Measurements from ENCODE around the gene SETX. TPM values are rescaled to one million over a fixed set of nuclear protein-coding genes. Genes with fewer than 3 reads are reported as not detected.

SETX gene
- total RNA-seq, 1 donor from 2014 or later, result 72.1 TPM

DNA sequence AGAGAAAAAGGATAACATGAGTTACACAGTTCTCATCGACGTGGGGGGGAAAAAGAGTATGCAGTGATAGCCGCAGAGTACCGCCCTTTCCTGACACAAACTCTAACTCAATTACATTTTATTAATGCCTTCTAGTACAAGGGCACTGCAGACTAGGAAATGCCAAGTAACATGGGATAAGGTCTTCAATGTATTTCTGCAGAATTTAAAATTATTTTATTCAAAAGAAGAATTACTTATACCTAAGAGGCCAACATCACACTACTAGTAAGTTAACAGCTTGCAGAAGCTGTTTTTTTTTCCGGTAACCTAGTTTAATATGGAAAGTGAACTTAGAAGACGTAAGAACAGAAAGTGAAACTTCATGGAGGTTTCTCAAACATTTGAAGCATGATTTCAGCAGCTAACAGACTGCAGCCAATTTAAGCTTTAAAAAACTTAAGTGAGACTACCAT lies 3.9 kb downstream of the SETX start:
- FAIRE-seq (no peak), DNase-seq (ENCODE audit: low read depth) (no peak)
- H3K27me3 ChIP-seq (ENCODE audit: control insufficient read depth, insufficient read depth, low read length), result no peaks in the 10 kb centered on the region
- peaks cover 8% of the 10 kb centered on the region for H3K36me3 ChIP-seq (ENCODE audit: control insufficient read depth, insufficient read depth, low read length)
- H3K4me3 ChIP-seq (ENCODE audit: low read depth, low read length), result no peak overlapping the region
- no peak for TF ChIP-seq CTCF (IDR thresholded peaks at IDR 0.05; ENCODE audit: insufficient read depth, low read length, severe bottlenecking)

GRCh38 chr9:132348676-132349075 lies 6.1 kb downstream of the SETX start:
- no peak for TF ChIP-seq CTCF (IDR thresholded peaks at IDR 0.05; ENCODE audit: insufficient read depth, low read length, severe bottlenecking)
- Histone ChIP-seq H3K36me3 (ENCODE audit: control insufficient read depth, insufficient read depth, low read length) (peaks cover 19% of the 10 kb centered on the region), H3K4me3 (ENCODE audit: low read depth, low read length) (no peak overlapping the region), H3K27me3 (ENCODE audit: control insufficient read depth, insufficient read depth, low read length) (no peaks in the 10 kb centered on the region)
- FAIRE-seq (no peak), DNase-seq (ENCODE audit: low read depth) (no peak)

GRCh38 chr9:132346177-132346576 lies 8.6 kb downstream of the SETX start:
- no peak overlapping the region for H3K4me3 ChIP-seq (ENCODE audit: low read depth, low read length)
- DNase-seq (ENCODE audit: low read depth) (no peak), FAIRE-seq (no peak)
- no peaks in the 10 kb centered on the region for H3K27me3 ChIP-seq (ENCODE audit: control insufficient read depth, insufficient read depth, low read length)
- peaks cover 19% of the 10 kb centered on the region for H3K36me3 ChIP-seq (ENCODE audit: control insufficient read depth, insufficient read depth, low read length)
- no peak for TF ChIP-seq CTCF (IDR thresholded peaks at IDR 0.05; ENCODE audit: insufficient read depth, low read length, severe bottlenecking)

GRCh38 chr9:132341177-132341840 lies 13.5 kb downstream of the SETX start:
- Histone ChIP-seq H3K36me3 (ENCODE audit: control insufficient read depth, insufficient read depth, low read length) (peaks cover 20% of the 10 kb centered on the region), H3K4me3 (ENCODE audit: low read depth, low read length) (no peak overlapping the region), H3K27me3 (ENCODE audit: control insufficient read depth, insufficient read depth, low read length) (no peaks in the 10 kb centered on the region)
- no peak for TF ChIP-seq CTCF (IDR thresholded peaks at IDR 0.05; ENCODE audit: insufficient read depth, low read length, severe bottlenecking)
- peak; percentile 82 for DNase-seq (ENCODE audit: low read depth)
- FAIRE-seq, result no peak

DNA sequence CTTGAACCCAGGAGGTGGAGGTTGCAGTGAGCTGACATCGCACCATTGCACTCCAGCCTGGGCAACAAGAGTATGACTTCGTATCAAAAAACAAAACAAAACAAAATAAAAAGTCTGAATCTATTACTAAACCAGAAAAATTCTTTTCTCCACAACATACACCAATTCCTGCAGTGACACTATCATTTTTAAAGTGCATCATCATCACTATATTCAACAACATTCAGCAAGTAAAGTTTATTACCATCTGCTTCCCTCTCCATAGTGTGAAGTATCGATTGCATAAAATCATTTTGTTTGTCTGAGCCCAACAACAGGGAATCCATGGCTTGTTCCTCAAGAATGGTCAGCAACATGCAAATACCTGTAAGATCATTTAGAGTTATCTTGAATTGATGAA lies 20.4 kb downstream of the SETX start:
- H3K4me3 ChIP-seq (ENCODE audit: low read depth, low read length), result no peak overlapping the region
- H3K36me3 ChIP-seq (ENCODE audit: control insufficient read depth, insufficient read depth, low read length), result peaks cover 14% of the 10 kb centered on the region

More for the DNA sequence above, 20.4 kb downstream of the SETX start:
- FAIRE-seq (no peak), DNase-seq (ENCODE audit: low read depth) (no peak)
- no peak for TF ChIP-seq CTCF (IDR thresholded peaks at IDR 0.05; ENCODE audit: insufficient read depth, low read length, severe bottlenecking)
- no peaks in the 10 kb centered on the region for H3K27me3 ChIP-seq (ENCODE audit: control insufficient read depth, insufficient read depth, low read length)
